Activated effector memory CD4-positive, alpha-beta T cell treated with Interleukin-2 at 50 U/mL for 16 hours (primary cell): ENCODE data around the gene CADM1.

Experiments used
- DNase-seq: peaks from one replicate; pipeline ENCODE4 v3.0.0-alpha.2; 2020

The CADM1 gene

DNA sequence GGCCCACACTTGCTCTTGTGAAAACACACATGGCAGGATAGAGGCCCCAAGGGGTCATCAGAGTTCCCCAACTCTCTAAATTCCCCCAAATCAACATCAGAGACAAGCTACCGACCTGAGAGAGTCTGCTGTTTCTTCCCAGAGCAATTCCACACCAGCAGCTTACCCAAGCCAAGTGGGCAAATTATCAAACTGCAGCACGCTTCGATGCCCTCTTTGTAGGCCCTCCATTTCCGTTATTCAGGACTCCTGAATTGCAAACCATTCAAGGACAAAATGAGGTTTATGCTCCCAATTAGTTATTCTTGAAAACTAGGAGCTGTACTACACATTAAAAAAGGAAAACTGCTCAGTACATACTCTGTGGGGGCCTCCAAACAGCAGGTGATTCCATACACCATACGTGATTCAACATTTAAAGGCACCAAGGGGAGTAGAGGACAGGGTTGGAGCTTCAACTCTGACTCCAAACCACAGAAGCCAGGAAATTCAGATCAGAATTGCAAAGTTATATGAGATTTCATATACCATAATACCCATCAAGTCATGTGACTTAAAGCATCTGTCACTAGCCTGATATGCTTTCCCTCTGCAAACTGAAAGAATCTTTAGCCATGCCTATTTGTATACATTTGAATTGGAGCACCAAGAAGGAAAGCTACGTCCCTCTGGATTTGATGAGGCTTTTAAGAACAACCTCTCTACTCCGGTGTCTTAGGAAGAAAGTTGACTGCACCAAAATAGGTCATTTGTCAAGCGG is 234.8 kb downstream of the CADM1 start:
- DNase-seq = no peak

DNA sequence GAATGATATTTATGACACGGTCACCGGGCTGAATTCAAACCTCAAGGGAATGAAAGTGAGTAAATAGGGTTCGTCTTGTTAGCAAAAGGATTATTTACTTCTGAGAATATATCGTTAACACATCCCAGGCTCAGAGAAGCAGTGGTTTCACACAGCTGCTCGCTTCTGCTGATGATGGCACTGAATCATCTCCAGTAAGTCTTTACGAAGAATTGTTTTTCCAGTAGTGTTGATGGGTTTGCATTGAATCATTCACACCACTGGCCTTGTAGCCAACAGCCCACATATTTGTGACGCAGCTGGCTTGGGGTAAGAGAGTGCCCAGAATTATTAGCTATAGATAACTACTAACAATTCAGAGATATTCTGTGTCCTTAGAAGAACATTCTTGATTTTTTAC is 236.3 kb downstream of the CADM1 start:
- no peak for DNase-seq

DNA sequence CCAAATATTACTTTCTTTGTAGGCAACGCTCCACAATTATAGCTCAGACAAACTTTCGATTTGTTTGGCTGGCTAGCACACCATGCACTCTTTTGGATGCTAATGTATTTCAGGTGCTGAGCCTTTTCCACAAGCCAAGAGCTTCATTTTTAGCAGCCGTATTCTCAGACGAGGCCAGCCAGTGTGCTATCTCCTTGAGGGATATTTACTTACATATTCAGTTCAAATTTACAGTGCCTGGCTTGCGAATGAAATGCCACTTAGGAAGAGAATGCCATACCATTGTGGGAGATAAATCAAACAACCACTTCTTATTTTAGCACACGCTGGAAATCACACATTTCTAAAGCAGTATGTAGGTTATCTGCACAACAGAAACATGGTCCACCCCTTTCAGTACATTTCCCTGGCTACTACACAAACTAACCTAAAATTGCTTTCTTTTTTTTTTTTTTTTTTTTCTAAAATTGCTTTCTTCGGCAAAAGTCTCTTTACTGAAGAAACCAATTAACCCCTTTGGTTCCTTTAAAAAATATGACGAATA is 236.9 kb downstream of the CADM1 start:
- no peak for DNase-seq

DNA sequence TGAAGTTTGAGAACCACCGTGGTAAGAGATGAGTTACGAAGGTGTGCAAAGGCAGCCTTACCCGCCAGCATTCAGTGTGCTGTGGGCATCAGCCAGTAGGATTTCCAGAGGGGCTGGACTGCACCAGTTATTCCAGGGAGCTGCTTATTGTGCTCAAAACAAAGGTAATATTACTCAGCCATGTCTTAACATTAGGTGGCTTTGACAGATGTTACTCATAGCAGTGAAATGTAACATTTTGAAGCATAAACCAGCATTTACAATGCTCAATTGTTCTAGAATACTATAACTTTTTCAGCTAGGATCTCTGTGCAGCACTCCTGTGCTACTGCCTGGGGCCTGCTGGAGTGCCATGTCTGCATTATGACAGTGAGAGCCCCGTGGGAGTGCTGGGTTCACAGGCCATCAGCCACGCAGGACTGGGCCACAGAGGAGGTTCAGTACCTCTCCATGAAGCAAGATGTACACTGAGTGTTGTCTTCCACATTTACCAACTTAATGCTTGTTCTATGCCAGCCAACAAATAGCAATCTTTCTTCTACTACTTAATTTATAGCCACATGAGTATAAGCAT is 238.1 kb downstream of the CADM1 start:
- no peak for DNase-seq

DNA sequence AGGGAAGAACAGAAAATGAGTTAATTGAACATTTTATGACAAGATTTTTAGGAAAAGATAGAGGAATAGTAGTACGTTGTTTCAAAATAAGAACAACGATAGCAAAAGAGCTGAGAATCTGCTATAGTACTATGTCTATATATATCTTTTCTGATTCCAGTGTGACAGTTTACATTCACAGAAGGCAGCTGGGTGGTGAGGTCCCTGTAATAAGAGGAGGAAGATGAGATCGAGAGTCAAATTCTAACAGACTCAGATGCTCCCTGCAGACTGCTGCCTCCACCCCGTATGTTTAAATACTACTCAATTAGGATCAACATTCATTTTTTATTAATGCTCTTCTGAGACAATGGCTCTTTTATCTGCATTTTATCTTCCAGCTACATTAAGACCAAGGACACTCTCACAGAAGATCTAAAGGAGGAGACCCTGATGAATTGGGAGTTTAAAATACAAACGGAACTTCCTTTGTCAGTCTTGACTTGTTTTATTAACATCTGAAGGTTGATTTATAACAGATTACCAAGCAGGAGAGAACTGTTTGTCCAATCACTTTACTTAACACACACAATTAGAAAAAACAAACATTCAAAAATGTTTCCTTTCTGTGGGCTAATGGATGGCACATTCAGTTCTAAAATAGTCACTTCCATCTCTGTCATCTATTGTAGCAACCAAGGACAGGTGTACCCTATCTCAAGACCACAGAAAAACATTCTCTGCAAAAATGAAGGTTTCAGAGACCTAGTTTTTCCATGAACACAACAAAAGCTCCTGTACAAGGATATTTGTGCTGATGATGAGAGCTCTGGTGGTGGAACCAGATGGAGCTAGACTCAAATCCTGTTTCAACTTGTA is 240.2 kb downstream of the CADM1 start:
- no peak for DNase-seq

DNA sequence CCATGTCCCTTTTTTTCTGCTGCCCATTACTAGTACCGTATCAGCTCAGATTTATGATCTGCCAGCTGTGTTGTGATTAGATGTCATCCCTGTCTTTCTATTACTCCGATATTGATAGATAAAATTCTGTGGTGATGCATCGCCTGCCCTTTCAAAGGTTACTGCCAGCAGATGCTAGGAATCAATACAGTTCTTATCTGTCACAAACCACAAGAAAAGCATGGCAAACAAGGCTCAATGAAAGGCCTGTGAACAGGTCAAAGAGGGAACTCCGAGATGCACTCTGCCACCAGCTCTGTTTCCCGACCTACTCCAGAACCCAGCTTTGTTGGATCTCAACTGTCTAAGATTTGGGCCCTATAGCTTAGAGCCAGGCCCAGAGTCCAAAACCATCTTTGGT is 246.0 kb downstream of the CADM1 start:
- no peak for DNase-seq

DNA sequence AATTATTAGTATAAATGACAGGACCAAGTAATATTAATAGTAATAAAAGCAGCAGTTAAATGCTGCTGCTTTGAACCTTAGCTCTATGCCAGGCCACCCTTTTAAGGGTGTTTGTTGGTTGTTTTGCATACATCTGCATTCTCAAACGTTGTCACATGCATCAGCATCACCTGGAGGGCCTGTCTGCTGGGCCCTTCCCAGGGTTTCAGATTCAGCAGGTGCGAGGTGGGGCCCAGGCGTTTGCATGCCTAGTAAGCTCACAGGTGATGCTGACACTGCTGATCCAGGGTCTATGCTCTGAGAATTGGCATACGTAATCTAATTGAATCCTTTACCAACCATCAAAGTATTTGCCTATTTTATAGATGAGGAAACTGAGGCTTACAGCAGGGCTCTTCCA is 246.5 kb downstream of the CADM1 start:
- no peak for DNase-seq

DNA sequence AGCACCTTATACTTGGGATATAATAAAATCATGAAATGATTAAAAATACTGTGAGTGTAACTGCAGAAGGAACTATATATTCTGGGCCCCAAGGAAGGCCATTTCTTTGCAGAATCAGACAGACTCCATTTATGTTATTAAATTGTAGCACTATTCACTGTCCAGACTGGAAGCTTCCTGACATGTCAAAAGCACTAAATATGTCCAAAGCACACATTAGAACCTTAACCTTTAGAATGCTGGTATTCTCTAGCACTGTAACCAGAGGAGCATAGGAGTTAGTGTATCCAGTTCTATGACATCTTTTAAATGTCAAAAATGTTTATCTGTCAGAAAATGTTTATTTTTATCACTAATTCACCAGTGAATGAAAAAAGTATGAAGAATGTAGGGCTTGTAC is 246.9 kb downstream of the CADM1 start:
- DNase-seq = no peak

DNA sequence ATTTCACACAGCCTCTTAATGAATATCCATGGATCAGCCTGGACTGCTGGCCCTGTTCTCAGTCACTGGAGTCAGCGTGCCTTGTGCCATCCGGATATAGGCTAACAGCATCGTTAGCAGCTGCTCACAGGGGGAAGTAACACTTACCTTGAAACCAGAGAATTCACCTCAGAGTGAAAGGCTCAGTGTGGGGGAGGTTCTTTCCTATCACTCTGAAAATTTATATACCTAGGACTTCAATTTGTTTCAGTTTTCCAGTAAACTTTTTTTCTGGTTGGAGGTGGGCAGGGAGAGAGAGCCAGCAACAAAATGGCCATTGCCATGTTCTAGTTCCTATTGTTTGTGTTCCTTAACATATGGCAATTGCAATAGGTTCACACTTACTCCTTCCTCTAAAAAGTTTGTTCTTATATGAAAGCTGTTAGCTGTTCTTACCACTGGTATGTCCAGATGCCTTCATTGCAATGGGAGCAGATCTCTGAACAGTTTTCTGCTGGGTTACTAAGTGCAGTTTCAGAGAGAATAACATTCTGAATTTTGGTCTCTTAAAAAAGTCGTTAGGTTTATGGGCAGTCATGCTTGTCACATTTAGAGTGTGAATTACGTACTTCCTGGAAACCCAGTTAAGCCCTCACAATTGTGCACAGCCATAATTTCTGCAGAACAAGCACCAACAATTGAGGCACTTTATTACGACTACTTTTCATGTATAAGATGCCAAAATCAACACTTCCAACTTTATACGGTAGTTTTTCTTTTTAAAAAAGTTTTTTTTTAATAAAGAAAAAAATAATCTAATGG is 247.6 kb downstream of the CADM1 start:
- DNase-seq = no peak

DNA sequence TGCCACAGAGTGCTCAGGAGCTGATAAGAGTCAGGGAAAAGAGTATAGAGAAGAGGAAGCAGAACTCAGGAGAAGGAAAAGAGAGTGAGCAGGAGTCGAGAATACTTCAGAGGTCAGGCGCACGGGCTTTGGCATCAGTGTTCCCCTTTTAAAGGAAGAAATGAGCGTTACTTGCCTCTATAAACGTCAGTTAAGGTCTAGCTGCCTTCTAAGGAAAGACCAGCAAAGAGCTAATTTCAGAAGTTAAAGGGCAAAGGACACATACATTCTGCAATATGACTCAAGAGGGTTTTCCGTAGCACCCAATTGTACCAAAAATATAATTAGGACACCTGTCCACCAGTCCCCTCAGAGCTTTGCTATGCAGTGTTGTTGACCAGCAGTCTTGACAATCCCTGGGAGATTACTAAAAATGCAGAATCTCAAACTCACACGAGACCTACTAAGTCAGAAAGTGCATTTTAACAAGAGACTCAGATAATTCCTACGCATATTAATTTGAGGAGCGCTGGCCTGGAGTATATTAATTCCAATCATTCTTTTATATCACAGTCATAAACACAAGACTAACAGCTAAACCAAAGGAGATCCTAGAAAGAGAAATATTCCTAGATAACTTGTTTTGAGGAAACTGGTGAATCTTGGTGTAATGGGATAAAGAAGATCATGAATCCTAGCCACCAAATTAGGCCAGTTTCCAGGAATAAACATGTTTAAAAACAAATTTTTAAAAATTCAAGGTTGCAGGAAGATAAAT is 249.0 kb downstream of the CADM1 start:
- no peak for DNase-seq

DNA sequence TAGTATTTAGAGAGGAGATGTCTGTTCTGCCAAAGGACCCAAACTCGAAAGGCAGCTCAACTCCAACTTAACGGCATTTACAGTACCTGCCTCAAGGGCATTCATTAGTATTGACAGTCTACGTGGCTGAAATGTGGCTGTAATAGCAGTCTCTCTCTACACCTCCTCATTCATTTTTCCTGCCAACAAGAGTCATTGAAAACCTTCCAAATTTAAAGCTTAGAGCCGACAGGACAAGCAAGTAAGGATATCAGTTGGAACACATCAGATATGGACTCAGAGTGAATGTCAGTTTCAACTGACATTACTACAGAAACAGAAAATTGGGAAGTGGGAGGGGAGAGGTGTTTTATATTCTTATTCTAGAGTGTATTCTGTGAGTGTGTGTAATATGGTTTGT is 253.1 kb downstream of the CADM1 start:
- DNase-seq = no peak

DNA sequence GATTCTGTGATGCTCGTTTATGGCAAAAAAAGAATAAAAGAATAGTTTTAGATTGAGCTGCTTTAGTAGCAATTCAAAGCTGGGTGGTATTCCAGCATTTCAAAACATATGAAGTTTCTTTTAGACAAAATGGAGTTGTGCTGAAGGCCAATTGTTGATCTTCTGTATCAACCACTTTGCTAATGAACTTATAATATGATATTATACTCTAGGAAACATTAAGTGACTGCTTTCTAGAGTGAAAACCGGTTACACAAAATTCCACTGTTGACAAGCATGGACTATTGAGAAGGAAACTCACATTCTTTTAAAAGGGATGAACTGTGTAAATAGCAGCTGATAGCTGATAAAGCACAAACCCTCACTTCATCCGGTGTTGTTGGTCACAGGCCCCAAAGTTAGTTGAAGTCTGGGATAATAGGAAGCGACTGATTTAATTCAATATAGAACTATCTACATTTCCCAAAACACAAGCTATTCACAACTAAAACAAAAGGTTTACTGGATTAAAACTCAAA is 255.1 kb downstream of the CADM1 start:
- no peak for DNase-seq

DNA sequence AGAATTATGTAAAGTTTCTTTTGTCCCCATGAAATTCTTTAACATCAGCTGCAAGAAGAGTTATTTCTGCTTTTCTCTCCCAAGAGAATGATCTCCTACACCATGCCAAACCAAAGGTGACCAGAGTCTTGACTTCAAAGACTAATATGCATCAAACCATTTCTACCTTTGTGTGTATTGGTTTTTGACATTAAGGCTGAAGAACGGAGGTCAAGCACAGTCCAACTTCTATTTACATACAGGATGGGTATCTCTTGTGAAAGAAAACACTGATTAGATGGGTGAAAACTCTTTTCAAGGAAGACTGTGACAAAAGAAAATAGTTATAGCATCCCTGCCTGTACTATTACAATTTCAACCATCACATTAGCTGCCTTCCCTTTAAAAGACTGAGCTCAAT is 256.3 kb downstream of the CADM1 start:
- no peak for DNase-seq

DNA sequence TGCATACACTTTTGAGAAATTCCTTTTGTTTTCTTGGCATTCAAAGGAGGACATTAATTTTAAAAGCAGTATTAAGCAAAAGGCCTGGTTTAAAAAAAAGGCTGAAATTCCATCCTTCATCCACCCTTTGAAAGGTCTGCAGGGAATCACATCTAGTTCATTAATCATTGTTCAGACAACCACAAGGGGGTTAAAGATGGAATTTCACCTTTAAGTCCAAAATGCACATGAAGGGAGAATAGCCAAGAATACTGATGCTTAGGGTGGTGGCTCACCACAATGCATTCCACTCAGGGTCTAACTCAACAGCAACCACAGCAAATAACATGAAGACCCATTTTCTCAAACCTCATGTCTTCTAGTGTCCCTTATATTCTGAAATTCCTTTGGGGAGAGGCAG is 256.9 kb downstream of the CADM1 start:
- DNase-seq = no peak

DNA sequence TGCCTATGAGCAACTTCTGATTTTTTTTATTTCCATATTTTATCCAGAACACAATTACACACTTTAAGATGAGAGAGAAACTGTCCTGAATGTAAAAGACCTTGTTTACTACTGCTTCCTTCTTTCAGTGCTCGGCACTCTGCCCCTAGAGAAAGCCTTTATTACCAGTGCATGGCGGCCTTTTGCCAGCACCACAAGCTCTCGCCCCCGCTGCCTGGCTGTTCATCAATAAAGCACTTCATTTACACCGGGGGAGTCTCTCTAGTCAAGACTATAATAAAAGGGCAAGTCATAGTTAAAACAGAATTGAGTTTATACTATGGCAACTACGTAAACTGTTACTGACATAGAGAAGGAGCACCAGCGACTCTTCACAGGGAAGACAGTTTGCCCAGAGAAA is 259.5 kb downstream of the CADM1 start:
- no peak for DNase-seq

DNA sequence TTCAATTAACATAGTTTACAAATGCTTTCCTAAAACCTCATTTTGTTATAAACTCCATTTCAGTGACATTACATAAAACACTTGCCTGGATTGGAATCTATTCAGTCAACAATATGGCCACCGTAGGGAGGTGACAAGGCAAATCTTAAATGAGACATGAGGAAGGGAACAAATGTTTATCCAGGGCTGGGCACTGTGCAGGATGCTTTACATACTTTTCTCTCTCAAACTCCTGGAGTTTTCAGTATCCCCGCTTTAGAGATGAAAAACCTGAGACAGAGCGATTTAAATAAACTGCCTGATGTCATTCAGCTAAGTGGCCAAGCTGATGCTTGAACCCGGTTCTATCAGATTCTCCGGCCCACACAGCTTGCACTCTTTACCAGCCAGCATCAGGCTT is 259.9 kb downstream of the CADM1 start:
- DNase-seq = no peak

DNA sequence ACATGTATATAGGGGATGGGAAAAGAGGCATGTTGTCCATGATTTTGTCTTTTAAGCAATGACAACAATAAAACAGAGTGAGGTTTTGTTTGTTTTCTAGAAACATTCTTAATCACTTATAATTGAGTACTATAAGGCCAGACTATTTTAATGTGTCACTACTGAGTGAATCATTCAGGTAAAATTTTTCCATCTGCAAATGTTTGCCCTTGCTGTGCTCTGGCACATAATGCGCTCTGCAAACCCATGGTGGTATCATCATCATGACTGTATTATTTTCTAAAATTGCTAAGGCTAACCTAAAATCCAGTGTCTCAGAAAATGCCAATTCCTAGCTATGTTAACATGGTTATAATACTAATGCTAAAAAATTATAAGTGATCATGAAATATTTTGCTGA is 261.2 kb downstream of the CADM1 start:
- no peak for DNase-seq

DNA sequence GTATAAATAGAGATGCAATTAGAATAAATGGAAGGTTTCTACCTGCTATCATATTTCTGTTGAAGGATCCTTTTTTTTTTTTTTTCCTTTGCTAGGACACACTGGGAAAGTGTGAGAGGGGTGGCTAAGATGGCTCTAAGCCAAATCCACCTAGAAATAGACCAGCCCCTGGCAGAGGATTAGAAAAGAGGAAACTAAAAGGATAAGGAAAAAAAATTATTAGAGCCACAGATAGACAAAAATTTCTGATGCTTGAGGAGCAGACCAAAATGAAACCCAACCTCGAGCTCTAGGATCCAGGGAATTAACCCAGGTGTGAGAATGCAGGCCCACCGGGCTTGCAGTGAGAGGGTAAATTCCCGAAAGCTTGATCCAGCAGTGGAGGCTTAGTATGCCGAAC is 262.3 kb downstream of the CADM1 start:
- DNase-seq = no peak

DNA sequence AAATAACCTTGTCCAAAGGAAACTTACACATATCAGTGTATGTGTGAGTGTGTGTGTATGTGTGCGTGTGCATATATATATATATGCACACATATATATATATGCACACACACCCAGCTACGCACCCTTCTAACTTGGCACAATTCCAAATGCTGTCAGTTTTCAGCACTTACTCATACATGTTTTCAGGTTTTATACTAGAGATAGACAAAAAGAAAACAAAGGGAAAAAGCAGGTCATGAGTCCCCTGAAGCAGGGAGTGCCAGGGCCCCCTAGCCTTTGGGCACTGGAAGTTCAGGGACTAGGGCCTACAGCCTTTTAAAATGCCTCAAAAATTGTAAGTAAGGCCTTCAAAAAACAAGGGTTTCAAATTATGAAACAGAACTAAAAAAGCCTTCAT is 265.4 kb downstream of the CADM1 start:
- no peak for DNase-seq

DNA sequence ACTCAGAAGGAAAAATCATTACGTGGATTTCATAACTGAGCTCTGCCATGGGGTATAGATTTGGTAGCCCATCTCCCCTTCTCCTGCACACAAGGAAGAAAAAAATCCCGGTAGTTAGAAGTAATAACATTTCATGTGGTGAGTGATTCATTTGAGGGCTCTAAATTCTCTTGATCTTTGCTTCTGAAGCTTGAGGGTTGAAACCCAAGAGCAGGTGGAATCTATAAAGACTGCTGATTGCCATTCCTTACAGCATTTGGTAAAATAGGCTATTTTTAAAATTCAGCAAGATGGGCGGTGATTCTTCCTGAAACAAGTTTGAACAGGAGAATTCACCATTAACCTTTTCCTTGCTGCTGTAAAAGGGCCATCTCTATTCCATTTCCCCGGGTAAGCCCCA is 266.1 kb downstream of the CADM1 start:
- no peak for DNase-seq

DNA sequence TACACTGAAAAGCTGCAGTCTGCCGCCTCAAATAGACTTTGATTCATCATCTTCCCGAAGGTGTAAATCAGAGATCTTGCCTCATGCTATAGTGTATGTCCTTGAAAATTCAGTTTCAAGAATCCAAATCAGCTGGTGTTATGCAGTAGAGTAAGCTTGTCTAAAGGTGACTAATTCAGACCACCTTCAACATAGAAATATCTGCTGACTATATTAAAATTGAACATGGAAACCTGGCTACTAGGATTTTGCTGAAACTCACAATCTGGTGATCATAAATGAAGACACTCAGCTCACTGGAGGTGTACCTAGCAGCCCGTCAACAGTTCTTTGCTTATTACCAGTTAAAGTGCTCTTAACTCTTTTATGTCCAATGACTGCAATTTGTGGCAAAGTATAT is 266.6 kb downstream of the CADM1 start:
- DNase-seq = no peak

DNA sequence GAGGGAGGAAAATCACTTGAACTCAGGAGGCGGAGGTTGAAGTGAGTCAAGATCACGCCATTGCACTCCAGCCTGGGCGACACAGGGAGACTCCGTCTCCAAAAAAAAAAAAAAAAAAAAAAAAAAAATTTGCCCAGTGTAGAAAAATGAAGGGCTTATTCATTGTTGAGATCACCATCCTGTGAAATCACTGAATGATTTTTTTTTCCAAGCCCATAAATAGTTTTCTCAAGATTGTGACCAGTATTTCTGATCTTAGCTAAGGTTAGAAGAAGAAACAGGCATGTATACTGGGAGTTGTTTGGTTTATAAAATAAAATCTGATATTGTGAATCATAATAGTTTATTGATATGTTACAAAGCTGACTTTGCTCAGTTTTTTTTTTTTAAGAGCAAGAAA is 269.4 kb downstream of the CADM1 start:
- DNase-seq = no peak
